Measurements from ENCODE around the gene COX5A. TPM values are rescaled to one million over a fixed set of nuclear protein-coding genes. Genes with fewer than 3 reads are reported as not detected.

Gene COX5A
- total and polyA plus RNA-seq, 2 of the 13 experiments (the other 11 are each of a cell fraction or from before 2014, with no cell fraction given) = 158 to 218 TPM

GRCh38 chr15:74873036-74873755 is 64.7 kb downstream of the COX5A start, which contains the start of gene SCAMP2 (continued):
- TF ChIP-seq THAP11 (CRISPR knock-in tag; IDR thresholded peaks at IDR 0.05) (peak; percentile 77), CTCF (CRISPR knock-in tag; IDR thresholded peaks at IDR 0.05) (no peak), MXD1 (CRISPR knock-in tag; IDR thresholded peaks at IDR 0.05) (peak; percentile 68; the same call in 1 of the 2 replicates), ZC3H4 (CRISPR knock-in tag; IDR thresholded peaks at IDR 0.05; ENCODE audit: borderline replicate concordance) (no peak), ZNF652 (CRISPR knock-in tag; IDR thresholded peaks at IDR 0.05; ENCODE audit: borderline replicate concordance, low read depth) (no peak), ZNF275 (CRISPR knock-in tag; IDR thresholded peaks at IDR 0.05; ENCODE audit: borderline replicate concordance) (no peak), NFE2 (CRISPR knock-in tag; IDR thresholded peaks at IDR 0.05) (no peak), ZNF841 (CRISPR knock-in tag; IDR thresholded peaks at IDR 0.05; ENCODE audit: borderline replicate concordance) (no peak), BRCA1 (CRISPR knock-in tag; IDR thresholded peaks at IDR 0.05) (no peak), ZBTB1 (CRISPR knock-in tag; IDR thresholded peaks at IDR 0.05; ENCODE audit: borderline replicate concordance) (no peak), ZNF580 (CRISPR knock-in tag; IDR thresholded peaks at IDR 0.05; ENCODE audit: borderline replicate concordance, low read depth) (peak; percentile 31; the same call in 1 of the 2 replicates), PLSCR1 (CRISPR knock-in tag; IDR thresholded peaks at IDR 0.05; ENCODE audit: borderline replicate concordance) (no peak), TBL1XR1 (IDR thresholded peaks at IDR 0.05; ENCODE audit: borderline replicate concordance, low read length, partially characterized antibody) (no peak), PHB2 (IDR thresholded peaks at IDR 0.05; ENCODE audit: partially characterized antibody) (no peak), NFRKB (IDR thresholded peaks at IDR 0.05) (no peak), HNF4G (IDR thresholded peaks at IDR 0.05; ENCODE audit: borderline replicate concordance, low read depth, low read length) (no peak), HNF4G (CRISPR knock-in tag; IDR thresholded peaks at IDR 0.05; ENCODE audit: borderline replicate concordance, low read depth) (no peak), ZNF317 (CRISPR knock-in tag; IDR thresholded peaks at IDR 0.05) (no peak), ZMAT3 (CRISPR knock-in tag; conservative IDR thresholded peaks at IDR 0.05) (peak; percentile 86; the same call in 1 of the 2 replicates), IRF9 (CRISPR knock-in tag; IDR thresholded peaks at IDR 0.05; ENCODE audit: borderline replicate concordance) (peak; percentile 19; the same call in 1 of the 2 replicates), ZNF224 (CRISPR knock-in tag; IDR thresholded peaks at IDR 0.05) (no peak), TARDBP (CRISPR knock-in tag; IDR thresholded peaks at IDR 0.05) (no peak; the same call in 1 of the 2 replicates), PHF5A (CRISPR knock-in tag; IDR thresholded peaks at IDR 0.05; ENCODE audit: low read depth, unreplicated experiment) (no peak)

Measured in HepG2 (cell line).